Rectal smooth muscle tissue (tissue), 1 donor: ENCODE measurements around the gene C11orf68.
A peak's percentile ranks its signal among the peaks of the same experiment; 100 is the strongest.
"Not testable (repeated sequence)": the region's sequence is repeated elsewhere in the genome, so short reads cannot be mapped to it uniquely, and the experiment has no call there.

ENCODE experiments used
- H3K27ac ChIP-seq: one replicate; pipeline ENCODE4 v1.7.0; 2013; ENCODE audit warnings: low read depth, low read length, inconsistent platforms
- H3K27me3 ChIP-seq: one replicate; pipeline ENCODE4 v1.7.0; 2013; ENCODE audit warnings: low read length; ENCODE audit not compliant: control insufficient read depth, insufficient read depth
- H3K36me3 ChIP-seq: one replicate; pipeline ENCODE4 v1.7.0; 2013; ENCODE audit warnings: low read length; ENCODE audit not compliant: control insufficient read depth, insufficient read depth
- H3K4me1 ChIP-seq: one replicate; pipeline ENCODE4 v1.7.0; 2013; ENCODE audit warnings: low read length; ENCODE audit not compliant: control insufficient read depth, insufficient read depth
- H3K4me3 ChIP-seq: one replicate; pipeline ENCODE4 v1.7.0; 2013; ENCODE audit warnings: low read length
- H3K9ac ChIP-seq: one replicate; pipeline ENCODE4 v1.7.0; 2013; ENCODE audit warnings: low read length

Gene C11orf68

DNA sequence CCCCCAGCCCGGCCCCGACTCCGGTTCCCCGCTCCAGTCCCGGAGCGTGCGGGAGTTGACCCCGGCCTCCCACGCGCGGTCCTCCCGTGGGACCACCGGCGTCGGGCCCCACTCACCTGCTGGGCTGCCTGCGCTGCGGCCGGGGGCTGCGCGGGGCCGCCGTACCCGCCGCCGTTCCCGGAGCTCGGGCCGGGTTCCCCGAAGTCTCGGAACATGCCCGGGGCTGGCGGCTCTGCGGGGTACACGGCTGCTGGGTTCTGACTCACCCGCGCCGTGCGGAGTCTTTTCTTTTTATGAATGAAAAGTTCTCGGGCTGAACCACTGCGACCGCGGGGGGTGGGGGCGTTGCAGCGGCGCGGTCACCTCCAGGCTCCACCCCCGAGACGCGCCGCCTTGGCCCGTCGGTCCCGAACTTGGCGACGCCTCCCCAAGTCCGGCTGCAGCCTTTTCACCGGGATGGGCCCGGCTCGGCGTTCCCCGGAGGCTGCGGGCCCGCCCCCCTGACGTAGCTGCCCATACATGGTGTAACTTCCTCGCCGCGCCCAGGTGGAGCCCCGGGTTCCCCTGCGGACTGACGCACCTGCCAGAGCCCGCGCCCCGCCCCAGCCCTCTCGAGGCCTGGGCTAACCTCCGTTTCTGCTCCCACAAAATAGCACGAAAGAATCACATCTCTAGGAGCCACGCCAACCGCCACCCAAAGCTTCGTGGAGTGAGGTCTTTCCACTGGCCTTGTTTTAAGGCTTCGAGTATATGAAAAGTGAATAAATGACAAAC is 18.6 kb downstream of the C11orf68 start, which contains the start of gene FOSL1:
Gene FOSL1, minus strand, starts transcription at position 264 of the 774 bp plus-strand sequence. Its CDS starts 49 bp downstream, at position 215.
- H3K27ac ChIP-seq, result no peak within 1 kb of the TSS
- peaks cover 9% of the 10 kb centered on the region for H3K27me3 ChIP-seq
- peaks cover 3% of the 10 kb centered on the region for H3K4me1 ChIP-seq
- peak within 1 kb of the TSS; percentile 58 for H3K4me3 ChIP-seq
- no peaks in the 10 kb centered on the region for H3K36me3 ChIP-seq
- H3K9ac ChIP-seq, result no peak within 1 kb of the TSS

DNA sequence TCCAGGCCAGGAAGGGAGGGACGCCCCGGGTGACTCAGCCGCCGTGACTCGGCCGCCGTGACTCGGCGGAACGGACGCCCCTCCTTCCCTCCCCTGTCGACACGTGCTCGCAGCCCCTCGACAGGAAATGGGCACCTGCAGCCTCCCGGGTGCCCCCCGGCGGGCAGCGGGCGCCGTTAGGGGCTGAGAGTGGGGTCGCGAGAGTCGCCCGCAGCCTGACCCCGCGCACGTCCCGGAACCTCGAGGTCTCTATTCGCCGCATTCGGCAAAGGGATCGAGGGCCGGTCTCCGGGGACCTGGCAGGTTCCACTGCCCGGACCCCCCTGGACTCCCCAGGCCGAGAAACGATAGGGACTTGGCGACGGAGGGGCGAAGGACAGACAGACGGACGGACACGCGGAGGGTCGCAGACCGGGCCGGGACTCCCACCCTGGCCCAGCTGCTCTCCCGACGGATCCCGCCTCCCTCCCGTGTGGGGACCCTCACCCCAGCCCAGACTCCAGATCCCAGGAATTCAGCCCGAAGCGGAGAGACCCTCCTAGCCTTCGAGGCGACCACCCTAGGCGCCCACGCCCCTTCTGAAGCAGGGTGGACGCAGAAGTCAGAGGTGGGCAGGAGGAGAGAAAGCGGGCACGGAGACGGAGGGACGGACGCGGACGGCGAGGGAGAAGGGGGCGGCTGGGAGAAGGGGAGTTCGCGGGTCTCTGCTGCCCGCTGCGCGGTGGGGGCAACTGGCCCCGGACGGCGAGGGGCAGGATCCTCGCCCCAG is 19.3 kb downstream of the C11orf68 start:
- Histone ChIP-seq H3K9ac (no peak overlapping the region), H3K36me3 (no peaks in the 10 kb centered on the region), H3K27ac (no peak overlapping the region), H3K4me1 (peaks cover 3% of the 10 kb centered on the region), H3K27me3 (peaks cover 9% of the 10 kb centered on the region), H3K4me3 (peak overlapping the region; percentile 58)

GRCh38 chr11:65898656-65899355 is 20.1 kb downstream of the C11orf68 start:
- peaks cover 9% of the 10 kb centered on the region for H3K27me3 ChIP-seq
- H3K27ac ChIP-seq, result no peak overlapping the region
- no peaks in the 10 kb centered on the region for H3K36me3 ChIP-seq
- H3K9ac ChIP-seq, result no peak overlapping the region
- H3K4me3 ChIP-seq, result peak overlapping the region; percentile 58
- H3K4me1 ChIP-seq, result peaks cover 3% of the 10 kb centered on the region

- peaks cover 18% of the 10 kb centered on the region for H3K4me1 ChIP-seq
- H3K27ac ChIP-seq, result no peak overlapping the region
- peaks cover 9% of the 10 kb centered on the region for H3K27me3 ChIP-seq
- no peaks in the 10 kb centered on the region for H3K36me3 ChIP-seq
- H3K4me3 ChIP-seq, result no peak overlapping the region
- no peak overlapping the region for H3K9ac ChIP-seq
These were observed 21.8 kb downstream of the C11orf68 start for GRCh38 chr11:65897020-65897471.

DNA sequence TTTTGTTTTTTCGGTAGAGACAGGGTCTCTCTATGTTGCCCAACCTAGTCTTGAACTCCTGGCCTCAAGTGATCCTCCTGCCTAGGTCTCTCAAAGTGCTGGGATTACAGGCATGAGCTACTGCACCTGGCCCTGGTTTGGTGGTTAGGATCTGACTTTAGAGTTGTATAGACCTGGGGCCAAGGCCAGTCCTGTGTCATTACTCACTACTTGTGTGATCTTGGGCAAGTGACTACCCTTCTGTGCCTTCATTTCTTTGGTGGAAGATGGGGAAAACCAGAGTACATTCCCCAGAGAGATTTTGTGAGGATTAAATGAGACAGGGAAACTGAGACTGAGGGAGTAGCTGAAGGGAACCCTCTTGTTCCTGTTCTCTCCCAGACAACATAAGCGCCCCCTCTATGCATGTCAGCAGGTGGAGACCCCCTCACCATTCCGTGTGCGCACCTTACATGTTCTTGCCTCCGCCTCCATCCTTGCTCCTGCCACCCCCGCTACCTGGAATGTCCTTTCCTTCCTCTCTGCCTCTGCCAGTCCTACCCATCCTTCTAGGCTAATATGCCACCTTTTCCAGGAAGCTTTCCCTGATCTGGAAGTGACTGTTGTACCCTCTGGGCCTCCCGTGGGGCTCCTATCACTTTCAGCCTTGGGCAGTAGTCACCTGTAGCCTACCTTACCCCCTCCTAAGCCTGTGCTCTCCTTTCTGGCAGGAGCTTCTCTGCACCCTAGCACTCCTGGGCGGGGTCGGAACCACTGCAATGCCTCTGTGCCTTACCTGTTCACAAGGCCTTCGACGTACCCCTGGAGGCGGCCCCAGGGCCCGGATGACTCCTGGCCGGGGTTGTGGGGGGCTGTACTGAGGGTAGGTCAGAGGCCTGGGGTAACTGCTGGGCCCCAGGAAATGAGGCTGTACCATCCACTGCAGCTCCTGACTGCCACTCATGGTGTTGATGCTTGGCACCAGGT is 22.5 kb downstream of the C11orf68 start:
- no peak overlapping the region for H3K27ac ChIP-seq
- H3K9ac ChIP-seq, result no peak overlapping the region
- H3K4me1 ChIP-seq, result peaks cover 22% of the 10 kb centered on the region
- H3K27me3 ChIP-seq, result peaks cover 9% of the 10 kb centered on the region
- H3K36me3 ChIP-seq, result no peaks in the 10 kb centered on the region
- H3K4me3 ChIP-seq, result no peak overlapping the region

GRCh38 chr11:65895482-65895981 is 23.3 kb downstream of the C11orf68 start:
- Histone ChIP-seq H3K27me3 (peaks cover 9% of the 10 kb centered on the region), H3K4me3 (no peak overlapping the region), H3K36me3 (no peaks in the 10 kb centered on the region), H3K9ac (no peak overlapping the region), H3K4me1 (peaks cover 22% of the 10 kb centered on the region), H3K27ac (no peak overlapping the region)

DNA sequence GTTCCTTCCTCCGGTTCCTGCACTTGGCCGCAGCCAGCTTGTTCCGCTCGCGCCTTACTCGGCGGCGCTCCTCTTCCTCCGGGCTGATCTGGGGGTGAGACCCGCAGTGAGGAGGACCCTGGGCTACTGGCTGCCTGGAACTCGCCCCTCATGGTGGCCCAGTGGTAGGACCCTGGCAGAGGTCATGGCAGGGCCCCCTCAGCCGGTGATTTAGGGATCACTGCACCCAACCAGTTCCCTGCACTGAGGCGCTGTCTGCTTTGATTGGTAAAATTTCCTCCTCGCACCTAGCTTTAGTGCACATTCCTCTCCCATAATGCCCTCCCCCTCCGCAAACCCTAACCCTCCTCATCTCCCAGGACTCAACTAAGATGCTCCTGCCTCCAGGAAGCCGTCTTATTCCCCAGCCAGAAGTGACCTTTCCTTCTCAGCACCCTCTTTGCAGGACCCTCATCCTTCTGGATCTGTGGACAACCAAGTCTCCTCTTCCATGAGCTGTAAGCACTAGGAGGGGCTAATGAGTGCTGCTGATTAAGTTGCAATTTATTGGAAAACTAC is 24.7 kb downstream of the C11orf68 start:
- H3K9ac ChIP-seq, result peak overlapping the region; percentile 43
- H3K4me3 ChIP-seq, result peak overlapping the region; percentile 32
- H3K27ac ChIP-seq, result peak overlapping the region; percentile 68
- H3K4me1 ChIP-seq, result peaks cover 31% of the 10 kb centered on the region
- H3K27me3 ChIP-seq, result peaks cover 3% of the 10 kb centered on the region
- H3K36me3 ChIP-seq, result no peaks in the 10 kb centered on the region

GRCh38 chr11:65892661-65893317 is 26.1 kb downstream of the C11orf68 start:
- Histone ChIP-seq H3K9ac (no peak overlapping the region), H3K27ac (peak overlapping the region; percentile 95), H3K4me1 (peaks cover 31% of the 10 kb centered on the region), H3K27me3 (no peaks in the 10 kb centered on the region), H3K36me3 (no peaks in the 10 kb centered on the region), H3K4me3 (peak overlapping the region; percentile 35)

DNA sequence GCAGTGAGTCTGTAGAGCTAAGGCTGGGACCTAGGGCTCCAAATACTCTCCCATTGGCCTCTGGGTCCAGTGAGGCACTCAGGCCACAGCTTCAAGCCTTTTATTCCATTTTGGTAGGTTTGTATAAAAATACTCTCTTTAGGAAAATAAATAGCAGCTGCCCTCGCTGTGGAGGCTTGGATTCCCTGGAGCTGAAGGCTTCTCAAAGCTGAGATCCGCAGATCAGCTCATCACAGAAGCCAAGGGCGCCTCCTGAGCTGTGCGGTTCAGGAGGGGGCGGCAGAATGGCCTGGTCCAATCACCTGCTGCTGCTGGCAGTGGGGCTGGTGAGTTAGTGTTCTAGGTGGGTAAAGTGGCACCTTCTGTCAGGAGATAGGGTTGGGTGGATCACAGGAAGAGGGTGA is 26.7 kb downstream of the C11orf68 start:
- Histone ChIP-seq H3K4me3 (peak overlapping the region; percentile 81), H3K4me1 (peaks cover 37% of the 10 kb centered on the region), H3K27ac (peak overlapping the region; percentile 95)
- H3K9ac ChIP-seq, H3K36me3 ChIP-seq, H3K27me3 ChIP-seq: not testable (repeated sequence)

- Histone ChIP-seq H3K9ac (no peak overlapping the region), H3K27me3 (no peaks in the 10 kb centered on the region), H3K36me3 (peaks cover under 1% of the 10 kb centered on the region), H3K4me3 (peak overlapping the region; percentile 81), H3K4me1 (peaks cover 37% of the 10 kb centered on the region), H3K27ac (peak overlapping the region; percentile 95)
These were observed 27.4 kb downstream of the C11orf68 start for GRCh38 chr11:65891219-65892136.
